Skeletal muscle tissue (tissue), 4 donors: ENCODE results near the gene ZNF775. TPM values are rescaled to one million over a fixed set of nuclear protein-coding genes. Genes with fewer than 3 reads are reported as not detected.

Experiments
- H3K27ac ChIP-seq: one replicate; pipeline ENCODE4 v1.7.0; 2013; ENCODE audit warnings: mild to moderate bottlenecking, low read depth, low read length, inconsistent platforms
- H3K27me3 ChIP-seq, 3 donors: one replicate each; pipeline ENCODE4 v1.7.0; 2013; ENCODE audit warnings: low read length in 3 of 3; ENCODE audit not compliant: control insufficient read depth in 3 of 3, insufficient read depth in 3 of 3
- H3K36me3 ChIP-seq, 3 donors: one replicate each; pipeline ENCODE4 v1.7.0; 2013; ENCODE audit warnings: low read length in 3 of 3; ENCODE audit not compliant: control insufficient read depth in 3 of 3, insufficient read depth in 3 of 3
- H3K4me1 ChIP-seq, 3 donors: one replicate each; pipeline ENCODE4 v1.7.0; 2013; ENCODE audit warnings: low read length in 3 of 3, mild to moderate bottlenecking in 3 of 3; ENCODE audit not compliant: control insufficient read depth in 3 of 3, insufficient read depth in 3 of 3
- H3K4me3 ChIP-seq, 3 donors: one replicate each; pipeline ENCODE4 v1.7.0; 2013; ENCODE audit warnings: low read length in 3 of 3
- H3K9ac ChIP-seq, 3 donors: one replicate each; pipeline ENCODE4 v1.7.0; 2013; ENCODE audit warnings: low read length in 3 of 3, mild to moderate bottlenecking in 3 of 3, moderate library complexity in 2 of 3, low read depth in 1 of 3
- H3K9me3 ChIP-seq, 3 donors: one replicate each; pipeline ENCODE4 v1.7.0; 2013; ENCODE audit warnings: low read length in 3 of 3; ENCODE audit not compliant: control insufficient read depth in 3 of 3
- total RNA-seq: library from RNA; depleted of rRNA; stranded (reverse); fragments of >200 nt; gene quantifications from one replicate; pipeline ENCODE4 v1.2.3, GENCODE V29; 2014
- donor health status: Osteomylitis.

ZNF775 gene
- total RNA-seq, 1 donor from 2014 or later: 6.8 TPM

GRCh38 chr7:150443793-150444540 is 64.8 kb downstream of the ZNF775 start:
- Histone ChIP-seq H3K27ac (no peak overlapping the region), H3K27me3 (peaks cover 0 to 13% (median 0%) of the 10 kb centered on the region in 3 donors), H3K36me3 (no peaks in the 10 kb centered on the region), H3K4me3 (no peak overlapping the region), H3K4me1 (peaks cover 0 to 1% (median 0%) of the 10 kb centered on the region in 3 donors), H3K9ac (no peak overlapping the region), H3K9me3 (peaks cover 0 to 4% (median 0%) of the 10 kb centered on the region in 3 donors)

GRCh38 chr7:150444674-150445365 is 65.7 kb downstream of the ZNF775 start:
- H3K9ac ChIP-seq: no peak overlapping the region
- H3K4me3 ChIP-seq: no peak overlapping the region
- H3K9me3 ChIP-seq: peaks cover 0 to 4% (median 0%) of the 10 kb centered on the region in 3 donors
- H3K36me3 ChIP-seq: no peaks in the 10 kb centered on the region
- H3K4me1 ChIP-seq: peaks cover 0 to 8% (median 4%) of the 10 kb centered on the region in 3 donors
- H3K27me3 ChIP-seq: peaks cover 0 to 13% (median 5%) of the 10 kb centered on the region in 3 donors
- no peak overlapping the region for H3K27ac ChIP-seq

GRCh38 chr7:150446288-150446938 is 67.3 kb downstream of the ZNF775 start:
- H3K9ac ChIP-seq: no peak overlapping the region
- peaks cover 0 to 8% (median 4%) of the 10 kb centered on the region in 3 donors for H3K4me1 ChIP-seq
- no peaks in the 10 kb centered on the region for H3K36me3 ChIP-seq
- no peak overlapping the region for H3K4me3 ChIP-seq
- peaks cover 12 to 23% (median 14%) of the 10 kb centered on the region in 3 donors for H3K27me3 ChIP-seq
- no peak overlapping the region for H3K27ac ChIP-seq
- peaks cover 0 to 3% (median 0%) of the 10 kb centered on the region in 3 donors for H3K9me3 ChIP-seq

Other genes with a start within 250 kb of the ZNF775 start
- 5.7 TPM for gene LRRC61, start 56.0 kb upstream of the ZNF775 start, total RNA-seq
- gene ACTR3C, start 55.8 kb upstream of the ZNF775 start, total RNA-seq: 1.6 TPM
- gene RARRES2, start 37.7 kb upstream of the ZNF775 start, total RNA-seq: 54.3 TPM
- gene REPIN1, start 10.5 kb upstream of the ZNF775 start, total RNA-seq: 31.3 TPM
- gene GIMAP8, start 71.3 kb downstream of the ZNF775 start, total RNA-seq: 12.0 TPM
- 4.2 TPM for gene GIMAP7, start 135.5 kb downstream of the ZNF775 start, total RNA-seq
- 25.6 TPM for gene GIMAP4, start 188.1 kb downstream of the ZNF775 start, total RNA-seq